Neural crest cell (in vitro differentiated cells): ENCODE results near the gene KDM2A. TPM values are rescaled to one million over a fixed set of nuclear protein-coding genes. Genes with fewer than 3 reads are reported as not detected.

Experiments used
- DNase-seq: peaks from one replicate; pipeline ENCODE4 v3.0.0; 2021; ENCODE audit warnings: low read depth, mixed read lengths, low spot score
- H3K27ac Mint-ChIP-seq: one replicate; pipeline ENCODE4 v1.8.0; 2021; ENCODE audit warnings: mild to moderate bottlenecking, mixed read lengths; ENCODE audit not compliant: unreplicated experiment
- H3K27me3 Mint-ChIP-seq: 2 replicates; pipeline ENCODE4 v1.8.0; 2021; ENCODE audit warnings: low read depth, mild to moderate bottlenecking, mixed read lengths
- H3K36me3 Mint-ChIP-seq: 2 replicates; pipeline ENCODE4 v1.8.0; 2021; ENCODE audit warnings: low read depth, mild to moderate bottlenecking, mixed read lengths
- H3K4me1 Mint-ChIP-seq: 2 replicates; pipeline ENCODE4 v1.8.0; 2021; ENCODE audit warnings: mixed read lengths
- H3K4me3 Mint-ChIP-seq: one replicate; pipeline ENCODE4 v1.8.0; 2021; ENCODE audit warnings: mild to moderate bottlenecking, mixed read lengths
- H3K9me3 Mint-ChIP-seq: 2 replicates; pipeline ENCODE4 v1.8.0; 2021; ENCODE audit warnings: mixed read lengths
- total RNA-seq: library from RNA; stranded (reverse); gene quantifications from 2 replicates; pipeline ENCODE4 v1.2.1, GENCODE V29; 2021
- TF ChIP-seq, protein P1 (sequence below): fragments of 200-600 bp; sonication (generic); conservative IDR thresholded peaks from 2 replicates; pipeline ENCODE4 v1.5.0; 2021; ENCODE audit warnings: antibody characterized with exemption, mild to moderate bottlenecking

The KDM2A gene
- total RNA-seq, 1 donor from 2014 or later: 67.4 TPM

DNA sequence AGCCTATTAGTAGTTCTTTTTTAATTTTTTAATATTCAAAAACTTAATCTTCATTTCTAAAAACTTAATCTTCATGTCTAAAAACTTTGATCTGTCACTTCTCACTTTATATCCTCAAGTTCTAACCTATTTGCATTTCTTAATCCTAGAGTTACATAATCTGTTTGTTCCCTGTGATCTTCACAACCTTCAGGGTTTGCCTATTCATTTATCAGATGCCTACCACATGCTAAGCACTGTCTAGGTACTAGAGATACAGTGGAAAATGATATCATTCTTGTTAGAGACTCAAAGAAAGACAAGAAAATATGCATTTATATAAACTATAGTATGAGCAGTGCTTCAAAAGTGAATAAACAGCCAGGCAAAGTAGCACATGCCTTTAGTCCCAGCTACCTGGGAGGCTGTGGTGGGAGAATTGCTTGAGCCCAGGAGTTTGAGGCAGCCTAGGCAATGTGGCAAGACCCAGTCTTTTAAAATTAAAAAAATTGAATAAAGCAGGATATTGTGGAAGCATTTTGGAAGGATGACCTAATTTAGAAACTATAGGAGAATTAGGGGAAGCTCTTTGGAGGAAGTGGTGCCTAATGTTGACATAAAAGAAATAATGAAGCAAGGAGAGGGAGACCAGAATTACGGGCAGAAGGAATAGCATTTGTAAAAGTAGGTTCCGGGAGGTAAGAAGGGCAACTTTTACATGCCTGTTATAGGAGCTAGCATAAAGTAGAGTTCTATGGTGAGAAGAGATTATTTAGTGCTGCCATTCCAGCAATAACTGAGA lies 92.8 kb downstream of the KDM2A start:
- no peak for DNase-seq
- no peak overlapping the region for H3K4me3 Mint-ChIP-seq
- H3K36me3 Mint-ChIP-seq: peaks cover 16% of the 10 kb centered on the region
- H3K4me1 Mint-ChIP-seq: no peaks in the 10 kb centered on the region
- no peaks in the 10 kb centered on the region for H3K27me3 Mint-ChIP-seq
- TF ChIP-seq, protein P1, sequence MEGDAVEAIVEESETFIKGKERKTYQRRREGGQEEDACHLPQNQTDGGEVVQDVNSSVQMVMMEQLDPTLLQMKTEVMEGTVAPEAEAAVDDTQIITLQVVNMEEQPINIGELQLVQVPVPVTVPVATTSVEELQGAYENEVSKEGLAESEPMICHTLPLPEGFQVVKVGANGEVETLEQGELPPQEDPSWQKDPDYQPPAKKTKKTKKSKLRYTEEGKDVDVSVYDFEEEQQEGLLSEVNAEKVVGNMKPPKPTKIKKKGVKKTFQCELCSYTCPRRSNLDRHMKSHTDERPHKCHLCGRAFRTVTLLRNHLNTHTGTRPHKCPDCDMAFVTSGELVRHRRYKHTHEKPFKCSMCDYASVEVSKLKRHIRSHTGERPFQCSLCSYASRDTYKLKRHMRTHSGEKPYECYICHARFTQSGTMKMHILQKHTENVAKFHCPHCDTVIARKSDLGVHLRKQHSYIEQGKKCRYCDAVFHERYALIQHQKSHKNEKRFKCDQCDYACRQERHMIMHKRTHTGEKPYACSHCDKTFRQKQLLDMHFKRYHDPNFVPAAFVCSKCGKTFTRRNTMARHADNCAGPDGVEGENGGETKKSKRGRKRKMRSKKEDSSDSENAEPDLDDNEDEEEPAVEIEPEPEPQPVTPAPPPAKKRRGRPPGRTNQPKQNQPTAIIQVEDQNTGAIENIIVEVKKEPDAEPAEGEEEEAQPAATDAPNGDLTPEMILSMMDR: no peak
- H3K9me3 Mint-ChIP-seq: no peaks in the 10 kb centered on the region
- no peak overlapping the region for H3K27ac Mint-ChIP-seq

DNA sequence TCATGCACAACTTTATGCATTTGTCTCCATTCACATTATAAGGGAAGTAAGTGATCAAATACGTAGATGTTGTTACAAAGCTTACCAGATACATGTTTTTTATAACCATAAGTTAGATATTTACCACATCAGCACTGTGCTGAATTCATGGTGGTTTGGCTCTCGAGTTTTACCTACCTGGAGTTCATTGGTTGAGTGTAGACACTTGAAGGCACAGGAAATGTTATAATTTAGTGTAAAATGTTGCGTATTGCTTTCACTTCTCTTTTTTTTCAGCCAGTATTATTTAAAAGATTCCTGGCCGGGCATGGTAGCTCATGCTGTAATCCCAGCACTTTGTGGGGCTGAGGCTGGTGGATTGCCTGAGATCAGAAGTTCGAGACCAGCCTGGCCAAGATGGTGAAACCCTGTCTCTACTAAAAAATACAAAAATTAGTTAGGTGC lies 94.1 kb downstream of the KDM2A start:
- Mint-ChIP-seq H3K4me1 (no peaks in the 10 kb centered on the region), H3K9me3 (no peaks in the 10 kb centered on the region), H3K27ac (no peak overlapping the region), H3K36me3 (peaks cover 13% of the 10 kb centered on the region), H3K27me3 (no peaks in the 10 kb centered on the region), H3K4me3 (no peak overlapping the region)
- TF ChIP-seq, protein P1: no peak
- DNase-seq: no peak

DNA sequence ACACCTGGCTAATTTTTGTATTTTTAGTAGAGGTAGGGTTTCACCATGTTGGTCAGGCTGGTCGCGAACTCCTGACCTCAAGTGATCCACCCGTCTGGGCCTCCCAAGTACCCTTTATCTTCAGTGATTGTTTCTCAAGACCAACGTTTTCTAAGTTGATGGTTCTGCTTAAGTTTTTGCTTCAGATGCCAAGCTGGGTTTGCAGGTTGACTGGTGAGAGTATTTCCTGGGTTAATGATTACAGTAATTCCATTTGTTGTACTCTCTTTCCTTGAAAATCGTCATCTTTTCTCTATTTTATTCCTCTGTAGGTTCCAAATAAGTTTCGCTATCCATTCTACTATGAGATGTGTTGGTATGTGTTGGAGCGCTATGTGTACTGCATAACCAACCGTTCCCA lies 108.7 kb downstream of the KDM2A start:
- no peaks in the 10 kb centered on the region for H3K4me1 Mint-ChIP-seq
- TF ChIP-seq, protein P1: no peak
- no peak for DNase-seq
- H3K9me3 Mint-ChIP-seq: no peaks in the 10 kb centered on the region
- H3K36me3 Mint-ChIP-seq: peaks cover 23% of the 10 kb centered on the region
- no peak overlapping the region for H3K4me3 Mint-ChIP-seq
- no peaks in the 10 kb centered on the region for H3K27me3 Mint-ChIP-seq
- no peak overlapping the region for H3K27ac Mint-ChIP-seq

DNA sequence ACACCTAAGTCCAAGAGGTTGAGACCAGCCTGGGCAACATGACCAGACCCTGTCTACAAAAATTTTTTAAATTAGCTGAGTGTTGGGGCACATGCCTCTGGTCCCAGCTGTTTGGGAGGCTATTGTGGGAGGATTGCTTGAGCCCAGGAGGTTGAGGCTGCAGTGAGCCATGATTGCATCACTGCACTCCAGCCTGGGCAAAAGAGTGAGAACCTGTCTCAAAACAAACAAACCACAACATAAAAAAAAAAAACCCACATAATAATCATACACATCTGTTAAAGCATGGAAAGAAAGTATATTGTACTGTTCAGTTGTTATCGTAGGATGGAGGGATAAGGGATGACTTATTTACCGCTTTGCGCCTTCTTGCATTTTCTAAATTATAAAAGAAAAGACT lies 111.3 kb downstream of the KDM2A start:
- H3K4me3 Mint-ChIP-seq: no peak overlapping the region
- H3K36me3 Mint-ChIP-seq: peaks cover 19% of the 10 kb centered on the region
- no peaks in the 10 kb centered on the region for H3K9me3 Mint-ChIP-seq
- H3K4me1 Mint-ChIP-seq: no peaks in the 10 kb centered on the region
- H3K27ac Mint-ChIP-seq: no peak overlapping the region
- H3K27me3 Mint-ChIP-seq: no peaks in the 10 kb centered on the region
- no peak for DNase-seq
- TF ChIP-seq, protein P1: no peak

DNA sequence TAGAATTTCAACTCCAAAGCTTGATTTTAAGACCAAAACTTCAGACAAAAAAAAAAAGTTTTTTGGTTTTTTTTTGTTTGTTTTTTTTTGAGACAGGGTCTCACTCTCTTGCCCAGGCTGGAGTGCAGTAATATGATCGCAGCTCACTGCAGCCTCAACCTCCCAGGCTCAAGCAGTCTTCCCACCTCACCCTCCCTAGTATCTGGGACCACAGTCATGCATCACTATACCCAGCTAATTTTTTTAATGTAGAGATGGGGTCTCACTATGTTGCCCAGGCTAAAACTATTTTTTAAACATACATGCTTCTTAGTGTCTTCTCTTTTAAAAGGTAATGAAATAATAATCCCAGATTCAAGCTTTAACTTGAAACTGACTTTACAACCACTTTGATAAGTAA lies 111.8 kb downstream of the KDM2A start:
- TF ChIP-seq, protein P1: no peak
- Mint-ChIP-seq H3K9me3 (no peaks in the 10 kb centered on the region), H3K36me3 (peaks cover 19% of the 10 kb centered on the region), H3K27ac (no peak overlapping the region), H3K4me3 (no peak overlapping the region), H3K27me3 (no peaks in the 10 kb centered on the region), H3K4me1 (no peaks in the 10 kb centered on the region)
- no peak for DNase-seq
